ENCODE measurements around the gene CADPS2. TPM values are rescaled to one million over a fixed set of nuclear protein-coding genes. Genes with fewer than 3 reads are reported as not detected.

The CADPS2 gene
- total RNA-seq, 1 donor from 2014 or later, result 12.5 TPM

DNA sequence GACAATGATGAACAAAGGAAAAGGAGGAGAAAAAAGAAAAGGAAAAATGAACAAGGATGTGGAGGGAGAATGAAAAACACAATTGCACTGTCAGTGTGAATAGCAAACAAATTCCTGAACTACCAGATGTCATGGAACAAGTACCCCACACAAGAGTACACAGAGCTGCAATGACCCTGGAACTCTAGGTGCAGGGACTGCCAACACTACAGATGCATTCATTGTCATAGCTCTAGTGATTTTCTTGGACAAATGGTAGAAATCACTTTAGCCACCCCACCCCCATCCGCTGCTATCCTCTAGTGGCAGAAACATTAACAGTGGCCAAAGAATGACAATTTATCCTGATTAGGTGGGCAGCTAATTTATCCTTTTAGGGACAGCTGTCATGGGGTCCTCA is 190.4 kb downstream of the CADPS2 start:
- Histone ChIP-seq H3K27me3 (ENCODE audit: control insufficient read depth in 3 of 3, insufficient read depth in 3 of 3, low read length in 3 of 3) (no peaks in the 10 kb centered on the region), H3K27ac (ENCODE audit: low read depth, low read length) (no peak overlapping the region), H3K4me3 (ENCODE audit: low read length in 3 of 3) (no peak overlapping the region), H3K9ac (ENCODE audit: low read depth in 1 of 3, low read length in 3 of 3) (no peak overlapping the region), H3K36me3 (ENCODE audit: control insufficient read depth in 3 of 3, insufficient read depth in 3 of 3, low read length in 3 of 3) (no peaks in the 10 kb centered on the region), H3K4me1 (ENCODE audit: control insufficient read depth in 3 of 3, insufficient read depth in 3 of 3, low read length in 3 of 3) (no peaks in the 10 kb centered on the region), H3K9me3 (ENCODE audit: control insufficient read depth in 3 of 3, low read length in 3 of 3) (no peaks in the 10 kb centered on the region)

DNA sequence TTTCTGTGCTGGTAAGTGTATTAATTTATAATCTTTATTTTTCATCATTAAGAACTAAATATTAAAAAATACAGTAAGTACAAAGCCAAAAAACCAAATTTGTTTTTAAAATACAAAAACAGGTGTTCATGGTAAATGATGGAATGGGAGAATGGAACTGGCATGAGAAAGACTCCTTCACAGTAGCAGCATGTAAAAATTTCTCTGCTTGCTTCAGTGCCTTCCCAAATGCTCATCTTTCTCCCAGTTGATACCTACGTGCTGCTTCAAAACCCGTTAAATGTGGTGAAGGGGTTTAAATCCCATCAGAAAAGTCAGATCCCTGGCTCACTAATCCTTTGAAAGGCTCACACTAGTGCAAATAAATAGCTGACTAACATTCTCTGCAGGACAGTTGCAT is 191.6 kb downstream of the CADPS2 start:
- H3K36me3 ChIP-seq (ENCODE audit: control insufficient read depth in 3 of 3, insufficient read depth in 3 of 3, low read length in 3 of 3), result no peaks in the 10 kb centered on the region
- H3K27ac ChIP-seq (ENCODE audit: low read depth, low read length), result no peak overlapping the region
- H3K4me1 ChIP-seq (ENCODE audit: control insufficient read depth in 3 of 3, insufficient read depth in 3 of 3, low read length in 3 of 3), result no peaks in the 10 kb centered on the region
- H3K4me3 ChIP-seq (ENCODE audit: low read length in 3 of 3), result no peak overlapping the region
- H3K27me3 ChIP-seq (ENCODE audit: control insufficient read depth in 3 of 3, insufficient read depth in 3 of 3, low read length in 3 of 3), result no peaks in the 10 kb centered on the region
- no peaks in the 10 kb centered on the region for H3K9me3 ChIP-seq (ENCODE audit: control insufficient read depth in 3 of 3, low read length in 3 of 3)
- no peak overlapping the region for H3K9ac ChIP-seq (ENCODE audit: low read depth in 1 of 3, low read length in 3 of 3)

DNA sequence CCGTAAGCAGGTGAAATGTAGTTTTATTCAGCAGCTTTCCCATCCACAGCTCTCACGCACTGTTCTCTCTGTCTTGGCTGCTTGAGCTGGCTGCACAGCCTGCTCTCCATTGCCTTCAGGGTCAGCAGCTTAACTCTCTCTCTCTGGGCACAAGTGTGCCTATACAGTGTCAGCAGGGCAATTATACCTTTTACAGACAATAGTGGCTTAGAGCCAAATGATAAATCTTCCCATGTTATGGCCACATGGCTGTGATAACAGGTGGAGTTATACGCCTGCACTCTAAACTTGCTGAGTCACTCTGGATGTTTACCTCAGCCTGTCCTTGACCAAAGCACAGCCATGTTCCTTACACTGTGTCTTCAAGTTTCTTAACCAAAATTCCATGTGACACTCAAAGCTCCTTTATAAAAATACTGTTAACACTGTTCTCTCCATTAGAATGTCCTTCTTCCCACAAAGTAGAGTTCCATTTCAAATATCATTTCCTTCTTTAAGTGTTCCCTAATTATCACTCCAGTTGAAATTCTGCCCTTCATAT is 193.4 kb downstream of the CADPS2 start:
- Histone ChIP-seq H3K27ac (ENCODE audit: low read depth, low read length) (no peak overlapping the region), H3K4me3 (ENCODE audit: low read length in 3 of 3) (no peak overlapping the region), H3K9me3 (ENCODE audit: control insufficient read depth in 3 of 3, low read length in 3 of 3) (no peaks in the 10 kb centered on the region), H3K4me1 (ENCODE audit: control insufficient read depth in 3 of 3, insufficient read depth in 3 of 3, low read length in 3 of 3) (no peaks in the 10 kb centered on the region), H3K36me3 (ENCODE audit: control insufficient read depth in 3 of 3, insufficient read depth in 3 of 3, low read length in 3 of 3) (no peaks in the 10 kb centered on the region), H3K9ac (ENCODE audit: low read depth in 1 of 3, low read length in 3 of 3) (no peak overlapping the region), H3K27me3 (ENCODE audit: control insufficient read depth in 3 of 3, insufficient read depth in 3 of 3, low read length in 3 of 3) (no peaks in the 10 kb centered on the region)

DNA sequence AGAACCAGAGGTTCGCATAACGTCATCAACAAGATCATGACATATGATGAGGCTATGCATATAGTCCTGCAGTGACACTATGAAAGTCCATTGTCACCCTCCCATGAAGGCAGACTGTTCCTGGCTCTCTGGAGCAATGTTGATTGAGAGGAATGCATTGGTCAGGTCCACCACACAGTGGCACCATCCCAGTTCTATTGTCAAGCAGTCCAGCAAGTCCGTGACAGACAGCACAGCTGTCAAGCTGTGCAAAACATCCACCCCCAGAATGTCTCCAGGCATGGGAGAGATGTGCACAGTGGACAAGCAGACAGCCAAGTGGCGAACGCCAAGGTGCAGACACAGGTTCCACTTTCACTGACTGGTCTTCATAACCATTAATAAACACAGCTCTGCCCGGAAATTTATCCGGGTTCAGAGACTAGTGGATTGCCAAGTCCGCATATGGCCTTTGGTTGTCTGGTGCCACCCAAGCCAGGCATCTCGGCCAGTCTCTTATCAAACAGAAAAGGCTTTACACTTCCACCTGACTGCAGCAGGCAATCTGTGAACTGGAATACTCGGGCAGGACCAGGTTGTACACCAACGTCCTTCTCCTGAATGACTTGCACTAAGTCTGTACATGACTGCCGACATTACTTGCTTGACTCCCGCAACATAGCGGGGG is 194.6 kb downstream of the CADPS2 start:
- no peaks in the 10 kb centered on the region for H3K4me1 ChIP-seq (ENCODE audit: control insufficient read depth in 3 of 3, insufficient read depth in 3 of 3, low read length in 3 of 3)
- no peaks in the 10 kb centered on the region for H3K36me3 ChIP-seq (ENCODE audit: control insufficient read depth in 3 of 3, insufficient read depth in 3 of 3, low read length in 3 of 3)
- no peak overlapping the region for H3K4me3 ChIP-seq (ENCODE audit: low read length in 3 of 3)
- H3K27ac ChIP-seq (ENCODE audit: low read depth, low read length), result no peak overlapping the region
- H3K9ac ChIP-seq (ENCODE audit: low read depth in 1 of 3, low read length in 3 of 3), result no peak overlapping the region
- no peaks in the 10 kb centered on the region for H3K9me3 ChIP-seq (ENCODE audit: control insufficient read depth in 3 of 3, low read length in 3 of 3)
- no peaks in the 10 kb centered on the region for H3K27me3 ChIP-seq (ENCODE audit: control insufficient read depth in 3 of 3, insufficient read depth in 3 of 3, low read length in 3 of 3)

DNA sequence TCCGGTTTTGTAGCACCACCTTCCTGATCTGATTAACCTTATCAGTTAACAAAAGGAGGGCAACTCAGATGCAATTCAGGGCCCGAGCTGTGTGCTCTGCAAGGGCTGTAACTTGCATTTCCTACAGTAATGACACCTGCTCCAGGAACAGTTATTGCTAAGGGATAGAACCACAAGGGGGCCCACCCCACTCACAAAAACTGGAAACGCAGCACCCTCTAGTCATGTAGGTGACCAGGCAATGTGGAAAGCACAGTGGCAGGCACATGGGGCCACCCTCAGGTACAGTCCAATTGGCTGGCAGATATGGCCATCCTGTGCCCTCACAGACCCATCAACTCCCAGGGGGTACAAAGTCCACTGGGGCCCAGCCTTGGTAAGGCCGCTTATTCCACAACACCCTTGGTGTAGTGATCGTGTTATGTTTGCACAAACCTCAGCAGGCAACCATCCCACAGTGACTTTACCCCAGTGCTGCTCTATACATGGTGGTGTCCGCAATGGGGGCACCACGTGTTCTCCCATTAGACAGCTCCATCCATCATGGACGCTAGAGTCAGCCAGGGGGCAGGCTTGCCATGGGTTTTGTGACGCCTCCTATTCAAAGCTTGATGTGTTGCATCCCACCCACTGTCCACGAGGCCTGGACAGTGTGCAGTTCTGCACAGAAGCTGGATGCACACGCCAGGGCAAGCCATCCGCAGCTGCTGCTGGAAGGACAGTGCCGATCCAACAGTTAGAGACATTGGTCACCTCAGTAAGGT is 196.7 kb downstream of the CADPS2 start:
- H3K4me1 ChIP-seq (ENCODE audit: control insufficient read depth in 3 of 3, insufficient read depth in 3 of 3, low read length in 3 of 3), result no peaks in the 10 kb centered on the region
- no peaks in the 10 kb centered on the region for H3K27me3 ChIP-seq (ENCODE audit: control insufficient read depth in 3 of 3, insufficient read depth in 3 of 3, low read length in 3 of 3)
- no peaks in the 10 kb centered on the region for H3K36me3 ChIP-seq (ENCODE audit: control insufficient read depth in 3 of 3, insufficient read depth in 3 of 3, low read length in 3 of 3)
- H3K4me3 ChIP-seq (ENCODE audit: low read length in 3 of 3), result no peak overlapping the region
- H3K27ac ChIP-seq (ENCODE audit: low read depth, low read length), result no peak overlapping the region
- H3K9ac ChIP-seq (ENCODE audit: low read depth in 1 of 3, low read length in 3 of 3), result no peak overlapping the region
- H3K9me3 ChIP-seq (ENCODE audit: control insufficient read depth in 3 of 3, low read length in 3 of 3), result no peaks in the 10 kb centered on the region

DNA sequence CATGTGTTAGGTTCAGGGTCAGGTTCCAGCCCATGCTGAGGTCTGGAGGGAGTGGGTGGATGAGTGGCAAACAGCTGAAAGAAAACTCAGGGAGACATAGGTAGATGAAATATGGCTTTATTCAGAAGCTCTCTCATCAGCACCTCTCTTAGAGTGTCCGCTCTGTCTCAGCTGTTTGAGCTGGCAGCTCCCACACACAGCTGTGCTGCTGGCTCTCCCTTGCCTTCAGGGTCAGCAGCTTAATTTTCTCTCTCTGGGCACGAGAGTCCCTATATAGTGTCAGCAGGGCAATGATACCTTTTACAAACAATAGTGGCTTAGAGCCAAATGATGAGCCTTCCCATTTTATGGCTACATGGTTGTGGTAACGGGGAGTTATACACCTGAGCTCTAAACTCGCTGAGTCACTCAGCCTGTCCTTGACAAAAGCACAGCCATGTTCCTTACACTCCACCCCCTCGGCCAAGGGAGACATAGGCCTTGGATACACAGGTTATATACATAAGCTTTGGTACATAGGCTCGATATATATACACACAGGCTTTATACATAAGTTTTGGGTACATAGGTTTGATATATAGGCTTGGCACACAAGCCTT is 197.8 kb downstream of the CADPS2 start:
- H3K27ac ChIP-seq (ENCODE audit: low read depth, low read length), result no peak overlapping the region
- H3K4me3 ChIP-seq (ENCODE audit: low read length in 3 of 3), result no peak overlapping the region
- no peaks in the 10 kb centered on the region for H3K27me3 ChIP-seq (ENCODE audit: control insufficient read depth in 3 of 3, insufficient read depth in 3 of 3, low read length in 3 of 3)
- H3K4me1 ChIP-seq (ENCODE audit: control insufficient read depth in 3 of 3, insufficient read depth in 3 of 3, low read length in 3 of 3), result no peaks in the 10 kb centered on the region
- H3K9ac ChIP-seq (ENCODE audit: low read depth in 1 of 3, low read length in 3 of 3), result no peak overlapping the region
- H3K36me3 ChIP-seq (ENCODE audit: control insufficient read depth in 3 of 3, insufficient read depth in 3 of 3, low read length in 3 of 3), result no peaks in the 10 kb centered on the region
- no peaks in the 10 kb centered on the region for H3K9me3 ChIP-seq (ENCODE audit: control insufficient read depth in 3 of 3, low read length in 3 of 3)

DNA sequence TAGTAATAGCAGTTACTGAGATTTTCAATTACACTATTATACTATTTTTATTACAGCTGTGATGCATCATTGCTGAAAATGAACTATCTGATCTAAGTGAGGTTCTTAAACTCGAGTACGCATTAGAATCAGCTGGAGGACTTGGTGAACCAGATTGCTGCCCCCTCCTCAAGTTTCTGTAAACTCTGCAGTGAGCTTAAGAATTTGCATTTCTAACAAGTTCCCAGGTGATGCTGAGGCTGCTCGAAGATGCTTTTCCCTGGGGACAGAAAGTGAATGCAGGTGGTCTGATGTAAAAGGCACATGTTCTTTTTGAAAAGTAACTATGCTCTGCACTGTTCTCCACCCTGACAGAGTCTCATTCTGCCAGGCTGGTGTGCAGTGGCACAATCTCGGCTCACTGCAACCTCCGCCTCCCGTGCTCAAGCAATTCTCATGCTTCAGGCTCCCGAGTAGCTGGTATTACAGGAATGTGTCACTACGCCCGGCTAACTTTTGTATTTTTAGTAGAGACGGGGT is 199.8 kb downstream of the CADPS2 start:
- Histone ChIP-seq H3K27ac (ENCODE audit: low read depth, low read length) (no peak overlapping the region), H3K9ac (ENCODE audit: low read depth in 1 of 3, low read length in 3 of 3) (no peak overlapping the region), H3K27me3 (ENCODE audit: control insufficient read depth in 3 of 3, insufficient read depth in 3 of 3, low read length in 3 of 3) (no peaks in the 10 kb centered on the region), H3K9me3 (ENCODE audit: control insufficient read depth in 3 of 3, low read length in 3 of 3) (no peaks in the 10 kb centered on the region), H3K4me1 (ENCODE audit: control insufficient read depth in 3 of 3, insufficient read depth in 3 of 3, low read length in 3 of 3) (no peaks in the 10 kb centered on the region), H3K36me3 (ENCODE audit: control insufficient read depth in 3 of 3, insufficient read depth in 3 of 3, low read length in 3 of 3) (no peaks in the 10 kb centered on the region), H3K4me3 (ENCODE audit: low read length in 3 of 3) (no peak overlapping the region)

DNA sequence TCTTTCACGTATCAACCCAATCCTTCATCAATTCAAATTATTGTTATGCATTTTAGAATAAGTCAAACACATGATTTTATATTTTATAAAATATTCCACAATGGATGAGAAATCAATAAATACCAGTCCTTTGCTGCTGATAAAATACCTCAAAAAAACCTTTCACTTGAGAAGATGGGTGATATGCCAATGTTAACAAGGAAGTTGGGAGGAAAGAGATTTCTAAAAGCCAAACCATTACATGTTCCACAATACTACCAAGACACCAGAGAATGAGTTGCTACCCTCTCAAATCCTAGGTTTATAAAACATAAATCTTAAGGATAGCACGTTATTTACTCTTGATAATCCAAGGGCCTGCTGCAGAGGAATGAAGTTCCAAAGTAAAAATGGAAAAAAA is 201.8 kb downstream of the CADPS2 start:
- Histone ChIP-seq H3K4me3 (ENCODE audit: low read length in 3 of 3) (no peak overlapping the region), H3K9ac (ENCODE audit: low read depth in 1 of 3, low read length in 3 of 3) (no peak overlapping the region), H3K4me1 (ENCODE audit: control insufficient read depth in 3 of 3, insufficient read depth in 3 of 3, low read length in 3 of 3) (no peaks in the 10 kb centered on the region), H3K27me3 (ENCODE audit: control insufficient read depth in 3 of 3, insufficient read depth in 3 of 3, low read length in 3 of 3) (no peaks in the 10 kb centered on the region), H3K9me3 (ENCODE audit: control insufficient read depth in 3 of 3, low read length in 3 of 3) (no peaks in the 10 kb centered on the region), H3K36me3 (ENCODE audit: control insufficient read depth in 3 of 3, insufficient read depth in 3 of 3, low read length in 3 of 3) (no peaks in the 10 kb centered on the region), H3K27ac (ENCODE audit: low read depth, low read length) (no peak overlapping the region)

DNA sequence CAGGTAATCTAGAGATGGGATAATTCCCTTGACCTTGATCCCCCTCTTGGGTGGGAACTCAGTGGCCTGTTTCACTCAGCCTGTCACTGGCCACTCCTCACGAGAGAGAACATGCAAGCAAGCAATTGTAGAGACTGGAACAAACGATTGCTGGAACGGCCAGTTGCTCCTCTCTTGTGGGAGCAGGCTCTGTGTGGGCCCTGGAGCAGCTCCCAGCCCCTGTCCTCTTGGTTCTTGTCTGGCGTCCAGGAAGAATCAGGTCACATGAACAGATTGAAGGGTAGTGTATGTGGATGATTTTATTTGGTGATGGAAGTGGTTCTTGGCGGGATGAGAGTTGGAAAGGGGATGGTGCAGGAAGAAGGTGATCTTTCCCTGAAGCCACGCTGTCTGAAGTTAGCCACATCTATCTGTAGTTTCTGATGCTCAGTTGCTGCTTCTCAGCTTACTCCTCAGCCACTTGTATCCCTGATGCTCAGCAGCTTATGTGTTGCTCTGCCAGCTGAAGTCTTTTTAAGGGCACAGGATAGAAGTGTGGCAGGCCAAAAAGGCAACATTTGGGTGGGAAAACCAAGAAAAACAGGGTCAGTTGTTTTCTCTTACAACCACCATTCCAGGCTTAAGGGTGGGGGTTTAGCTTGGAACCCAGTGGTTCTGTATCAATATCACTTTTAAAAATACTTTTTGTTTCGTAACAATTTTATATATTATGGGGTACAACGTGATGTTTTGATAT is 203.3 kb downstream of the CADPS2 start:
- H3K27me3 ChIP-seq (ENCODE audit: control insufficient read depth in 3 of 3, insufficient read depth in 3 of 3, low read length in 3 of 3), result no peaks in the 10 kb centered on the region
- H3K9me3 ChIP-seq (ENCODE audit: control insufficient read depth in 3 of 3, low read length in 3 of 3), result no peaks in the 10 kb centered on the region
- no peak overlapping the region for H3K4me3 ChIP-seq (ENCODE audit: low read length in 3 of 3)
- H3K36me3 ChIP-seq (ENCODE audit: control insufficient read depth in 3 of 3, insufficient read depth in 3 of 3, low read length in 3 of 3), result no peaks in the 10 kb centered on the region
- no peak overlapping the region for H3K9ac ChIP-seq (ENCODE audit: low read depth in 1 of 3, low read length in 3 of 3)
- no peaks in the 10 kb centered on the region for H3K4me1 ChIP-seq (ENCODE audit: control insufficient read depth in 3 of 3, insufficient read depth in 3 of 3, low read length in 3 of 3)
- no peak overlapping the region for H3K27ac ChIP-seq (ENCODE audit: low read depth, low read length)

All from skeletal muscle tissue (tissue), 4 donors.